HK-2 (cell line): ENCODE results near the gene CALN1.
"Not testable (repeated sequence)": the region's sequence is repeated elsewhere in the genome, so short reads cannot be mapped to it uniquely, and the experiment has no call there.

ENCODE experiments used
- DNase-seq: peaks from one replicate; pipeline ENCODE4 v3.0.0-alpha.2; 2018; ENCODE audit not compliant: unreplicated experiment

The CALN1 gene

DNA sequence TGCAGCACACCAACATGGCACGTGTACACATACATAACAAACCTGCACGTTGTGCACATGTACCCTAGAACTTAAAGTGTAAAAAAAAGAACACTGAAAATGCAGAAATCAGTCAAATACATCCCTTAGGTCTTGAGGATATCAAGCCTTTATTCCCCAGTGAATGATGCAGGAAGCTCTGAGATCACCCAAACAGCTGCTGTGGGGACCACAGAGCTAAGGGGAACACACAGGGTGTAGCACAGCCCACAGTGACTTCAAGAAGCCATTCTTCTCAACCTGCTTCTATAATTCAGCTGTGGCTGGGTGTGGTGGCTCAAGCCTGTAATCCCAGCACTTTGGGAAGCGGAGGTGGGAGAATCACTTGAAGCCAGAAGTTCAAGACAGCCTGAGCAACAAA lies 314.9 kb downstream of the CALN1 start:
- no peak for DNase-seq

DNA sequence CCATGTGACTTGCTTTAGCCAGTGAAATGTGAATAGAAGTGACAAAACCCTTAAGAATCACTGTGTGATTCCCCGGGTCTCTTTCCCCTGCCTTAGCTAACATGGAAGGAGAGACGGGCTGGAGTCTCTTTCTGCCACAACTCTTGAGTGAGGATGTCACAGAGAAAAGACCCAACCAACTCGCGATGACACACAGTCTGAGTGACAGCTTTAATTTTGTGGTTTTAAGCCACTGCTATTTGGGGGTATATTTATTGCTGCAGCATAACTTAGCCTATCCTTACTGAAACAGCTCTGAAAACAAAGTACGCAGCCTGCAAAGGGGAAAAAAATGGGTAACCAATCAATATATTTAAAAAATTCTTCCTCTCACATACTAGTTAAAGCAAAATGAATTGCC lies 319.4 kb downstream of the CALN1 start:
- no peak for DNase-seq

DNA sequence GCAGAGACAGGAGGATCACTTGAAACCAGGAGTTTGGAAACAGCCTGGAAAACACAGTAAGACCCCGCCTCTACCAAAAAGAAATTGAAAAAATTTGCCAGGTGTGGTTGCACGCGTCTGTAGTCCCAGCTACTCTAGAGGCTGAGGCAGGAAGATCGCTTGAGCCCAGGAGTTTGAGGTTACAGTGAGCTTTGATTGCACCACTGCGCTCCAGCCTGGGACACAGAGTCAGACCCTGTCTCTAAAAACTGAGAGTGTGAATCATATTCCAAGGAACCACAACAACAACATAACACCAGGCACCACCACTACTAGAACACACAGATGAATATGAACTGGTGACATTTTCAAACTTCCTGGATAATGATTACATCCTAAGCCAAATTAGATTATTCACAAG lies 324.2 kb downstream of the CALN1 start:
- DNase-seq, result no peak

DNA sequence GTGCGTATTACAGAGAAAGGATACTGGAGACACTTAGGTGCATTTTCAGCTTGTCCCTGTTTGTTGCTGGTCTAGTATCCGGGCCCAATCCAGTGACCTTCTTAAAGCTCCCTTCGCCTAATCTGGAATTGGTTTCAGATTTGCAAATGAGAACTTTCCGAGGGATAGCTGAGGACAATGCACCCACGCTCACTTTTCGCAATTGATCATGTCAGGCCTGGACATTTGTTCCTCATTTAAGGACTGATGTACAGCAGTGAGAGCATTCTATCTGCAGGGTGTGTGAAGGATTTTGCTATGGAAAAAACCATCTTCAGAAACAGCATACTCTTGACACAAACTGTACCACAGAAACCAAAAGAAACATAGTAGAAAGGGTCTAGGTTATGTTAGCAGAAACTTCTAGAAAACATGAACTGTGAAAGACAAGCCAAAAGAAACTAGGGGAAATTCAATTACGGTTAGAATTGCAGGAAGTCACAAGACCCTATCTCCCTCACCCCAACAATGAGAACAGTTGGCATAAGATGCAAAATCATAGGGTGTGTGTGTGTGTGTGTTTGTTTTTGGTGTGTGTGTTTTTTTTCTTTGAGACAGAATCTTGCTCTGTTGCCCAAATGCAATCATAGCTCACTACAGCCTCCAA lies 331.1 kb downstream of the CALN1 start:
- no peak for DNase-seq

DNA sequence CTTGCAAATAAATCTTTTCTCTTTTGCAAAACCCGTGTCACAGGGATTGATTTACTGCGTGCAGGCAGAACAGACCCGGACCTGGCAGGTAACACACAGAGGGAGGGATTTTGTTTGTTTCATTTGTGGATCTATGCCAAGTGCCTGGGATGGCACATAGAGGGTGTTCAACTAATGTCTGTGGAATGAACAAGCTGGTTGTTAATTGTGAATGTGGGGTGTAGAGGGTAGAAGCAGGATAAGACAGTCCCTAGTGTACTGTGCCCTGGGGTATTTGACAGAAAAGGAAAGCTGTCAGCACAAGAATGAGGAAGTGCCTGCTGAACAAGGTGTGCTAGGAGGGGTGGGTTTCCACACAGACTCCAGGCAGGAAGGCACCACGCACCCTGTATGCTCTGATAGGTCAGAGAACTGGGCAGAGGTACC lies 331.8 kb downstream of the CALN1 start:
- DNase-seq, result no peak

DNA sequence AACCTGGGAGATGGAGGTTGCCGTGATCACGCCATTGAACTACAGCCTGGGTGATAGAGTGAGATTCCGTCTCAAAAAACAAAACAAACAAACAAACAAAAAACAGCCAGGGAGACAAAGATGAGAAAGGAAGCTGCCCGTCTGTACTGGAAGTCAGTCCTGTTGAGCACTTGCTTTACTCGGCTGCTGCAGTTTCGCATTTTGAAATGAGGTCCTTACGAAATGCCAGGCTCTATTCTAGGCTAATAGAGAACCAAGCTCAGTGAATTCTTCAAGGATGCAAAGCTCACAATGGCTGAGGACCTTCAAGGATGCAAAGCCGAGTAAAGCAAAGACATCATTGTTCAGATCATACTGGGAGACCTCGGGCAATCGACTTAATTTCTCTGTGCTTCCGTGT lies 333.3 kb downstream of the CALN1 start:
- DNase-seq, result no peak

DNA sequence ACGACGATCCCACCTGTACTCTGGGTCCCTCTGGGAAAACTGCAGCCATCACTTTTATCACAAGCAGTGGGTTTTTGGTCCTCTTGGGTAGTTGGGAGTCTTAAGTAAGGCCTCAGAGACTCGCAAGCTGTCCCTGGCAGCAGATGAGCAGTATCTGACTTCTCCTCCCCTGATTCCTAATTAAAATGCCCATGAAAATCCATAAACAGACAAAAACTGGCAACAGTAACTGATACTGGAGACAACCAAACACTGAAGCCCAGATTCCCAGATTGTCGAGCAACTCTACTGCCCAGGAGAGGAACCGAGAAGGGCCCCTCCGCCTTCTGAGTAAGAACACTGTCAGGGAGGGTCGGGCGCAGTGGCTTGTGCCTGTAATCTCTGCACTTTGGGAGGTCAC lies 333.8 kb downstream of the CALN1 start:
- no peak for DNase-seq

DNA sequence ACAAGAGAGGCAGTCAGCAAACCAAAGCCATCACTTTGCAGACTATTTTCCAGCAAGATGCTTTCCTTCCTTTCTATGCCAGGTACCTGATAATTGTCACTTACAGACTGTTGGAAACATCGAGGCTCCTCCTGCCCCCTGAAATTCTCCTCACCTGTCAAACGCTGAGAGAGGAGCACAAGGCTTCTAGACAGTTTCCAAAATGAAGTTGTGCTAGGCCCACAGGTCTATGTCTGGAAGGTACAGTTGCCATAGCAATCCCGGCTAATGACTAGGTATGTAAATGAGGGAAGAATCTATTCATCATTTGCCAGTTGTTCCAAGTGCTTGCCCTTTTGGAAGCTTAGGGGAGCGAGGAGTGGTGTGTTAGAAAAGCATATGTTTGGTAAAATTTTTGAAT lies 334.4 kb downstream of the CALN1 start:
- no peak for DNase-seq

DNA sequence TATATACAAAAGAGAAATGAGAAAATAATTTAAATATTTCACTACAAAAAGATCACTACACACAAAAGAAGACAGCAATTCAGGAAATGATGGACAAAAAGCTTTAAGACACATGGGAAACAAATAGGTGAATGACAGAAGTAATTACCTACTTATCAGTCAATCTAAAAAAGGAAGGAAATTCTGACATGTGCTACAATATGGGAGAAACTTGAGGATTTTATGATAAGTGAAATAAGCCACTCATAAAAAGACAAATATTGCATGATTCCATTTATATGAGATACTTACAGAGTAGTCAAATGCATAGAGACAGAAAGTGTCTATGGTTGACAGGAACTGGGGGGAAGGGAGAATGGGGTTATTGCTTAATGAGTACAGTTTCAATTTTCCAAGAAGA lies 339.2 kb downstream of the CALN1 start:
- DNase-seq, result no peak

DNA sequence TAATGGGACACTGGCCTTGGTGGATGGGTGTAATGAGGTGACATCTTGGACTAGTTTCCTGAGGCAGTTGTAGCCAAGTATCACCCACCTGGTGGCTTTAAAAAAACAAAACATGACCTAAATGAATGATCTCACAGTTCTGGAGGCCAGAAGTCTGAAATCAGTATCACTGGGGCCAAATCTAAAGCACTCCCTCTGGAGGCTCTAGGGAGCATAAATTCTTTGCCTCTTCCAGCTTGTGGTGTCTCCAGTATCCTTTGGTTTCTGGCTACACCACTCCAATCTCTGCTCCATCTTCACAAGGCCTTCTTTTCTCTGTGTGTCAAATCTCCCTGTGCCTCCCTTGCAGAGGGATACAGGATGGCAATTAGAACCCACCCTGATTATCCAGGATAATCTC lies 342.9 kb downstream of the CALN1 start:
- DNase-seq, result no peak

DNA sequence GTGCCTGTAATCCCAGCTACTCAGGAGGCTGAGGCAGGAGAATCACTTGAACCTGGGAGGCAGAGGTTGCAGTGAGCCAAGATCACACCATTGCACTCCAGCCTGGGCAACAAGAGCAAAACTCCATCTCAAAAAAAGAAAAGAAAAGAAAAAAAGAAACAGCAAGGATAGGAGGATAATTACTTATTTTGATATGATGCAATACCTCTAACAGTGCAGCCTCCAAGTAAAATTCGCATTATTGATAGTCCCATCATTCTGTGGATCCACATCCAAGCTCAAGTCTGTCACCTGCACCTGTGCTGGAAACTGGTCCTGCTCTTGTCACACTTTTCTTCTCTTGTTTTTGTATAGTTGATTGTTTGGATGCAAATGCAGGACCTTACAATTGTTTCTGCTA lies 346.4 kb downstream of the CALN1 start:
- DNase-seq, result not testable (repeated sequence)

DNA sequence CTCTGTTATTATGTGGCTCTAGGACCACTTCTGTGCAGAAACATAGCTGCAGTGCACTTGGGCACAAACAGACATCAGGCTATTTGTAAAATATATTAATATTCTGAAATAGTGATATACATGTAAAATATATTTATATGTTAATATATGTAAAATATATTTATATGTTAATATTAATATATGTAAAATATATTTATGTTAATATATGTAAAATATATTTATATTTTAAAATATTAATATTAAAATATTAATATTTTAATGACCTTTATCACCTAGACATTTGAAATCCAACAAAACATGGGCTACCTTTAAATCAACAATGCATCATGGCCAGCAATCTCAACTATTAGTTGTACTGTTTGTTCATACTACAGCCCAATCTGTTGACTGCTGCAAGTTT lies 347.2 kb downstream of the CALN1 start:
- no peak for DNase-seq

DNA sequence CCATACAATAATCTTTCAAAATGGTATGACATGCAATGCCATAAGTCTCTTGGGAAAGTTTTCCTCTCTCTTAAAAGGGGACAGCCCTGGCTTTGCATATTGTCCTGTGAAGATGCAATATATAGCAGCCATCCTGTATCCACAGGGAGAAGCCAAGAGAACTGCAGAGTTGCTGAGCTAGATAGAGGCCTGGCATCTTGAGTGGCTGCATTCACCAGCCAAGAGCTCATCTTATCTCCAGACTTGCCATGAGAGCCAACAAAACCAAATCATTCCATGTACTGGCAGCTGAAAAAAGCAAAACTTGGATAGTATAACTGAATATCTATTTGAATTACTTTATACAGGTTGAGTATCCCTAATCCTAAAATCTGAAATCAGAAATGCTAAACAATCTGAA lies 348.8 kb downstream of the CALN1 start:
- no peak for DNase-seq

DNA sequence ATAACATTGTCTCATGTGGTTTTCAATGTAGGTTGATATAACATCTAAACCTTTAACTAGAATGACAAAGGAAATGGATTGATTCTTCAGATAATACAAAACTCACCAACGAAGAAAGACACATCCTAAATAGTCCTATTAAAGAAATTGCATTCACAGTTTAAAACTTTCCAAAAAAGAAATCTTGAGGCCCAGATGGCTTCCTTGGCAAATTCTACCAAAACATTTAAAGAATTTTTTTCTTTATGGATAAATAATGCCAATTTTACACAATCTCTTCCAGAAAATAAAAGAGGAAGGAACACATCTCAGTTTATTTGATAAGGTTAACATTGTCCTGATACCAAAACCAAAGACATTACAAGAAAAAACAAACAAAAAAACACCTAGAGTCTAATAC lies 349.5 kb downstream of the CALN1 start:
- no peak for DNase-seq

DNA sequence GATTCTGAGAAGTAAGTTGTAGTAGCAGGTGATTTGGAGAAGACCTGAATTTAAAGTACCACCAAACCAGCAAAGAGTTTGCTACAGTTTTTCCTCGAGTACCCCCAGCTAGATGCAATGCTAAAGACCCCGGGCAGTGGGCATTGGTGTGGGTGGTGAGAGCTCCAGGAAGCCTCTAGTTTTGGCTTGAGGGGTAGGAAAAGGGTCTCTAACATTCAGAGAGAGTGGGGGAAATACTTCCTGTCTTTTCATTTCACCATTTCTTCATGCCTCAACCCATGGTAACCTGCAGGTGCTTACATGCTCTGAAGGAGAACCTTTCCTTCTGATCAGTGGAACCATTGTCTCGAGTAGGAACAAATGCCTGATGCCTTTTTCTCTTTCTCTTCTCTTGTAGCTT lies 352.2 kb downstream of the CALN1 start:
- DNase-seq, result no peak

DNA sequence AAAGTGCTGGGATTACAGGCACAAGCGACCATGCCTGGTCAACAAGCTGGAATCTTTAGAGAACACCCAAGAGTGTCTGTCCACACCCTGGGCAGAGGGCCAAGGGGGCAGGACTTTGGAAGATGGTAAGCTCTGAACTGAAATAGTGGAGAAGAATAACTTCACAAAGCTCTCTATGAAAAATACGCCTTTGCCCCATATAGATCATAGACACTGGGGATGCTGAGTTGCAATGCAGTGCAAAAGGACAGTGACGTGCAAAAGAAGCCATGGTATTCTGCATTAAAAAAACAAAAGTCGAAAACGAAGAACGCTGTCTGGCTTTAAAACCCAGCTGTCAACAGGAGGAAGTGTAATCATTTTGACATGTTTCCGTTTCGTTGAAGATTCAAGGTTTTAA lies 353.6 kb downstream of the CALN1 start:
- DNase-seq, result no peak

DNA sequence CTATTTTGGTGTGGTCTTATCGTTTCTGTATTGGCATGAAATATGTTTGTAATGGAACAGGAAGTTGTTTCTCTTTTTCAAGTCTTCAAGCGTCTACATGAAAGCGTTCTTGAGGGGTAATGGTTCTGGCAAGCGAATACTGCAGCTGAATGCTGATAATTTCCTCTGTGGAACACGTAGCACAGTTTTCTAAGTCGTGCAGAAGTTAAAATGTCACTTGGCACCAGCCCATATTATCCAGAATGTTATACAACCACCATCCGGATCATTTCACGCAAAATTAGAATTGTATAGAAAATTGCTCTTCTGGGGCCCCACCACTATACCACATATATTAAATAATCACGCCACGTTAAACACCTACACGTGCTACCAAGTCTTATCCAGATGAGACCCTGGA lies 354.3 kb downstream of the CALN1 start:
- no peak for DNase-seq

DNA sequence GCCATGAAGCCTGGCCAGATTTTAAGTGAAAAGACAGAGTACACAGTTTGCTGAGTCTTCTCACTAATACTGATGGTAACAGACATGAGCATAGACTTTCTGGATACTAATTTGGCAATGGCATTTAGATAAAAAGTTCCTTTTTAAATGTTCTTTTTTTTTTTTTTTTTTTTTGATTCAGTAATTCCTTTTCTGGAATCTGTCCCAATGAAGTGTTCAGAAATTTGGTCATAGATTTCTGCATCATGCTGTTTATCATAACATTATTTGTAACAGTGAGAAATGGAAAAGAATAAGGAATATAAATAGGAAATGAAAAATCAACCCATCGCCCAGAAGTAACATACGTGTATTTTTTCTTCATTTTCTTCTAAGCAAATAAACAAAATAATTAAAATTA lies 354.9 kb downstream of the CALN1 start:
- no peak for DNase-seq

DNA sequence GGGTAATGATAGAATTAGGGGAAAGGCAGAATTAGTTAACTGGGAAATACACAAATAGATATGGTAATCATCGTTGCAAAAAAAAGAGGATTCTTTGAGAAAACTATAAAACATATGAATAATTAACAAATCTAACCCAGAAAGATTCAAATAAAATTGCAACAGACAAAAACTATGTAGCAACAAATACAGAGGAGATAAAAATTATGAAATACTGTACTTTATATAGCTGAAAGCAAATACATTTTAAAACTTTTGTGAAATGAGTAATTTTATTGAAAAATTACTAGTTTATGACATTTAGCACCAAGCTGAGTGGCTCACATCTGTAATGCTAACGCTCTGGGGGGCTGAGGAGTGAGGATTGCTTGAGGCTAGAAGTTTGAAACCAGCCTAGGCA lies 356.7 kb downstream of the CALN1 start:
- DNase-seq, result no peak

DNA sequence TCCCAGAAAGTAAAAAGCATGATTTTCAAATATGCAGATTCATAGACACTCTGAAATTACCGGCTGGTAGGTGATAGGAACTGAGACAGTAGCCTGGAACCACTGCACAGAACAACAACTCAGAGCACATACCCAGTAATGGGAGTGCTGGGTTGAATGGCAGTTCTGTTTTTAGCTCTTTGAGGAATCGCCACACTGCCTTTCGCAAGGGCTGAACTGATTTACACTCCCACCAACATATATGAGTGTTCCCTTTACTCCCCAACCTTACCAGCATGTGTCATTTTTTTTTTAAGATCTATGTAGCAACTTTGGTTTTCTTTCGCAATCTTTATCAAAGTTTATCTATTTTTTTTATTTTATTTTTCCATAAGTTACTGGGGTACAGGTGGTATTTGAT lies 358.8 kb downstream of the CALN1 start:
- DNase-seq, result no peak

DNA sequence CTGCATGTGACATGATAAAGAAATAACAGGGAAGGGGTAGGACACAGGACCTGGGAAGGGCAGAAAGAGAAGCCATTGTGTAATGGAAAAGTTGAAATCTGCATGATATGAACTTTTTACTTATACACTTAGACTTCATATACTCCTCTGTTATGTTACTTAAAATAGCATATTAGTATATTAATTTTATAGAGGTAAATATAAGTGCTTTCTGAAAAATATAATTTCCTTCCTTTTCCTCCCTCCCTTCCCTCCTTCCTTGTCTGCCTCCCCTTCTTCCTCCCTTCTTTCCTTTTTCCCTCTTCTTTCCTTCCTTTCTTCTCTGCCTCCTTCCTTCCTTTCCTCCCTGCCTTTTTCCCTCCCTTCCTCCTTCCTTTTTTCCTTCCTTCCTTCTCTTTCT lies 363.7 kb downstream of the CALN1 start:
- DNase-seq, result no peak

DNA sequence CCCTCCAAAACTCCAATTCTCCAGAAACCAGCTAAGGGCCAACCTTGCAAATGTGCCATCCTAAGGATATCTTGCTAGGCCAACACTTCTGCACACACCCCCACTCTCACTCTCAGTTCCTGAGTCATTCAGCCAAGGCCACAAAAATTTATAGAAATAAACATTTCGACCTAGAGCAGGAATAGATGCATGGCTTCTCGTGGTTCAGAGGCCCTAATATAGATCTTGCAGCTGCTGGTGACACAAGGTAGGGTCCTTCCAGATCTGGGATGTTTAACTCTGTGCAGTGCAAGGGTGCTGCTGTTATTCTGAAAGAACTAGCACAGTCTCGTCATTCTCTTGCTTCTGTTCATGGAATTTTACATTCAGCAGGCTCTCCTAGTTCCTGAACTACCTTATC lies 369.3 kb downstream of the CALN1 start:
- no peak for DNase-seq

DNA sequence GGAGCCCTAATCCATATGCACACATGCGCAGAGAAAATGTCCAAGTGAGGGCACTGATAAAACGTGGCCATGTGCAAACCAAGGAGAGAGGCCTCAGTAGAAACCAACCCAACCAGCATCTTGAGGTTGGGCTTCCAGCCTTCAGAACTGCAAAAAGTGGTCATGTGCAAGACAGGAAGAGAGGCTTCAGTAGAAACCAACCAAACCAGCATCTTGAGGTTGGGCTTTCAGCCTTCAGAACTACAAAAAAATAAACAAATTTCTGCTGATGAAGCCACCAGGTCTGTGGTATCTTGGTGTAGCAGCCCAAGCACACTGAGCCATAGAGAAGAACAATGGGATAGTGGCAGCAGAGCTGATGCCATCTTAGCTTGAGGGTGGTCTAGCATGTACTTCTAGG lies 371.5 kb downstream of the CALN1 start:
- DNase-seq, result no peak

DNA sequence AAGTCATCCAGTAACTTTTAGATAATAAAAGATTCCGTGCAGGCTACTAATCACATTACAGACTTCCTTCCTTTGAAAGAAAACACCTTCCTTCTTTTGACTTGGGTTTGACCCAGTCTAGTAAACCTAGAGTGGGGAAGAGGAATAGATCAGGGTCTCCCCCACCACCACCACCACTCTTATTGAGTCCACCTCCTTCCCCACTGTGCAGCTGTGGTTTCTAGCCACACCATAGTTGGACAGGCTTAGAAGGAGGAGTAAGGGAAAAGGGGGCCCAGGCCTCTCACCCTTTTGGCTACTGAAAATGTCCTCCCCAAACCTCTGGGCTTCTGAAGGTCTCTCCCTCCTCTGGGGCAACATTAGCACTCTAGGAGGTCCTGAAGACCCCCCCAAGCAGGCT lies 372.7 kb downstream of the CALN1 start:
- DNase-seq, result no peak
